A549 treated with ZK216348 at 1 μM for 4 hours (cell line): ENCODE data around the gene SPINT2. TPM values are rescaled to one million over a fixed set of nuclear protein-coding genes. Genes with fewer than 3 reads are reported as not detected.

ENCODE experiments used
- total RNA-seq: library from RNA; stranded (reverse); fragments of 200-300 nt; extraction: Qiagen RNA extraction; gene quantifications from 5 replicates; pipeline ENCODE4 v1.2.3, GENCODE V29; 2022; ENCODE audit warnings: low read depth

The SPINT2 gene
- 246 to 361 TPM (median 324 TPM) in 5 replicates for total RNA-seq

DNA sequence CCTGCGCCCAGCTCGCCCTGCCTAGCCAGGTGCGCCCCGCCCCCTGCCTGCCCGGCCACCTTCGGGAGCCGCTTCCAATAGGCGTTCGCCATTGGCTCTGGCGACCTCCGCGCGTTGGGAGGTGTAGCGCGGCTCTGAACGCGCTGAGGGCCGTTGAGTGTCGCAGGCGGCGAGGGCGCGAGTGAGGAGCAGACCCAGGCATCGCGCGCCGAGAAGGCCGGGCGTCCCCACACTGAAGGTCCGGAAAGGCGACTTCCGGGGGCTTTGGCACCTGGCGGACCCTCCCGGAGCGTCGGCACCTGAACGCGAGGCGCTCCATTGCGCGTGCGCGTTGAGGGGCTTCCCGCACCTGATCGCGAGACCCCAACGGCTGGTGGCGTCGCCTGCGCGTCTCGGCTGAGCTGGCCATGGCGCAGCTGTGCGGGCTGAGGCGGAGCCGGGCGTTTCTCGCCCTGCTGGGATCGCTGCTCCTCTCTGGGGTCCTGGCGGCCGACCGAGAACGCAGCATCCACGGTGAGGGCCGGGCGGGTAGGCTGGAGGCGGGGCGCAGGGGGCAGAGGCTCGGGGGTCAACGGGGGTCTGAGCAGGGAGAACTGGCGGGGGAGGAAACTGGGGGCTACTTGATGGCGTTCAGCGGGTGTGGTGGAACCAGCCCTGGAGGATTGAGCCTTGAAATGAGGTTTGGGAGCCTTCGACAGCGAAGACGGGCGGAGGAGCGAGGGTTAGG is at the start of gene SPINT2:
Gene SPINT2, plus strand, starts transcription at position 88 of the 727 bp plus-strand sequence. Its CDS starts 320 bp downstream, at position 408.

GRCh38 chr19:38224014-38224862 is 40.1 kb upstream of the SPINT2 start, which contains the start of gene DPF1:
DPF1 (minus strand) TSS chr19:38224222; CDS start chr19:38224142, 80 bp downstream.

GRCh38 chr19:38303517-38304351 is 39.4 kb downstream of the SPINT2 start, which contains the start of gene C19orf33:
C19orf33 (plus strand) TSS chr19:38304251; CDS start chr19:38304262, 11 bp downstream.

GRCh38 chr19:38315657-38316476 is 51.5 kb downstream of the SPINT2 start, which contains the start of gene YIF1B:
YIF1B (minus strand) TSS chr19:38315947; CDS start chr19:38315917, 30 bp downstream.

GRCh38 chr19:38319421-38320258 is 55.3 kb downstream of the SPINT2 start, which contains the start of gene KCNK6:
KCNK6 (plus strand) TSS chr19:38319845; CDS start chr19:38319951, 106 bp downstream.

Other genes with a start within 250 kb of the SPINT2 start
- gene DPF1, start 40.4 kb upstream of the SPINT2 start, total RNA-seq: 3.6 to 5.8 TPM (median 4.8 TPM) in 5 replicates
- gene PPP1R14A, start 8.2 kb upstream of the SPINT2 start, total RNA-seq: 61.1 to 125 TPM (median 113 TPM) in 5 replicates
- gene C19orf33, start 39.7 kb downstream of the SPINT2 start, total RNA-seq: 493 to 766 TPM (median 736 TPM) in 5 replicates
- 72.7 to 140 TPM (median 127 TPM) in 5 replicates for gene YIF1B, start 51.4 kb downstream of the SPINT2 start, total RNA-seq
- 3.6 to 6.3 TPM (median 4.6 TPM) in 5 replicates for gene KCNK6, start 55.3 kb downstream of the SPINT2 start, total RNA-seq
- 0.77 to 2.6 TPM (median 1.8 TPM) in 5 replicates for gene CATSPERG, start 71.3 kb downstream of the SPINT2 start, total RNA-seq
- 458 to 529 TPM (median 473 TPM) in 5 replicates for gene PSMD8, start 110.0 kb downstream of the SPINT2 start, total RNA-seq
- gene GGN, start 123.5 kb downstream of the SPINT2 start, total RNA-seq: 0.13 to 0.83 TPM (median 0.40 TPM) in 5 replicates
- gene SPRED3, start 124.1 kb downstream of the SPINT2 start, total RNA-seq: 1.4 to 3.5 TPM (median 2.5 TPM) in 5 replicates
- gene FAM98C, start 138.5 kb downstream of the SPINT2 start, total RNA-seq: 13.0 to 29.0 TPM (median 26.1 TPM) in 5 replicates
- 0.06 to 0.45 TPM in 2 of 5 replicates, not detected in the others for gene RASGRP4, start 161.6 kb downstream of the SPINT2 start, total RNA-seq
- 3.0 to 7.3 TPM (median 5.6 TPM) in 5 replicates for gene RYR1, start 169.1 kb downstream of the SPINT2 start, total RNA-seq